Measurements from ENCODE around the gene SLC30A7. TPM values are rescaled to one million over a fixed set of nuclear protein-coding genes. Genes with fewer than 3 reads are reported as not detected.
A peak's percentile ranks its signal among the peaks of the same experiment; 100 is the strongest.

SLC30A7 gene
- total and polyA plus RNA-seq, 7 donors = 1.0 to 5.7 (median 4.8) TPM

DNA sequence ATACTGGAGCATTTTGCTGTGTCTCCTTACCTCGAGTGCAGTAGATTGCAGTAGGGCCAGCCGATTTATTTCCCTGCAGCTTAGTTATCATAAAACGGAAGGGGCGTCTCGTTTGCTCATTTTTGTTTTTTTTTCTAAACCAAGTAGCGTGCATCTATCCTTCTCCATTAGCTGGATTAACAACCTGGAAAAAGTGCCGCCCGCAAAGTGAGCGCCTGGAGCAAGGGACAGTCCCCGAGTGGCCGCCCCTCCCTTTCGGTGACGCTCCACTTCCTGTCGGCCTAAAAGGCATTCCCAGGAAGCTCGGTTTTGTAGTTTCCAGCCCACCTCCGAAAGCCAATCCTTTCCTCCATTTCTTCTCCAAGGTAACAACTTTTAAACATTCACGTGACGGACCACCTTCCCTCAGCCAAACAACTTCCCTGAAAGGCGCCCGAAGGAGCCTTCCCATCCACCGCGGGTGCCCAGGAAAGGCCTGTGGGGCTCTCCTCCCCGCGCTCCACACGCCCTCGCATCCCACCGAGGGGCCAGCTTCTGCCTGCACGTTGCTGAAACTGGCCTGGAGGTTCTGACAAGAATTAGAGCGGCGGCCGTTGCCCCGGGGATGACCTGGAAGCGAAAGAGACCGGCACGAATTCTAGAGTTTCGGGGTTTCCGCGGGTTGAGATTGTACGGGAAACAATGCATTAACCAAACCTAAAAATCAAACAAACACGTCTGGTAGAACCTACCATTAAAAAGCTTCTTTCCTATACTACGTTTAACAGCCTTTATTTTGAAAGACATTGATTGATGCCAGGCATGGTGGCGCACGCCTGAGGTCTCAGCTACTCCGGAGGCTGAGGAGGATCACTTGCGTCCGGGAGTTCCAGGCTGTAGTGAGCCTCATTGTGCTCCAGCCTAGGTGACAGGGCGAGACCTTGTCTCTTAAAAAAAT lies 1.0 kb upstream of the SLC30A7 start, which contains the start of gene EXTL2:
TSS of gene EXTL2 (minus strand) at position 240 of the 937 bp plus-strand sequence. CDS start 6,085 bp downstream, outside the sequence.
- no peaks in the 10 kb centered on the region for H3K9me3 ChIP-seq
- no peaks in the 10 kb centered on the region for H3K27me3 ChIP-seq (ENCODE audit: insufficient read depth in 3 of 3, low read length in 2 of 3)
- H3K4me3 ChIP-seq = peak within 1 kb of the TSS; percentile 91
- WGBS, 3 donors = 0% methylated on average over 47 of the region's 47 CpGs
- H3K36me3 ChIP-seq (ENCODE audit: insufficient read depth in 1 of 2, low read depth in 1 of 2) = peaks cover 0 to 22% of the 10 kb centered on the region in 2 donors
- peak within 1 kb of the TSS; percentile 97 for H3K27ac ChIP-seq
- intact Hi-C loops (cut with DNase I) = no loop called here
- H3K4me1 ChIP-seq = peaks cover 24% of the 10 kb centered on the region
- TF ChIP-seq, protein P1, sequence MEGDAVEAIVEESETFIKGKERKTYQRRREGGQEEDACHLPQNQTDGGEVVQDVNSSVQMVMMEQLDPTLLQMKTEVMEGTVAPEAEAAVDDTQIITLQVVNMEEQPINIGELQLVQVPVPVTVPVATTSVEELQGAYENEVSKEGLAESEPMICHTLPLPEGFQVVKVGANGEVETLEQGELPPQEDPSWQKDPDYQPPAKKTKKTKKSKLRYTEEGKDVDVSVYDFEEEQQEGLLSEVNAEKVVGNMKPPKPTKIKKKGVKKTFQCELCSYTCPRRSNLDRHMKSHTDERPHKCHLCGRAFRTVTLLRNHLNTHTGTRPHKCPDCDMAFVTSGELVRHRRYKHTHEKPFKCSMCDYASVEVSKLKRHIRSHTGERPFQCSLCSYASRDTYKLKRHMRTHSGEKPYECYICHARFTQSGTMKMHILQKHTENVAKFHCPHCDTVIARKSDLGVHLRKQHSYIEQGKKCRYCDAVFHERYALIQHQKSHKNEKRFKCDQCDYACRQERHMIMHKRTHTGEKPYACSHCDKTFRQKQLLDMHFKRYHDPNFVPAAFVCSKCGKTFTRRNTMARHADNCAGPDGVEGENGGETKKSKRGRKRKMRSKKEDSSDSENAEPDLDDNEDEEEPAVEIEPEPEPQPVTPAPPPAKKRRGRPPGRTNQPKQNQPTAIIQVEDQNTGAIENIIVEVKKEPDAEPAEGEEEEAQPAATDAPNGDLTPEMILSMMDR (IDR thresholded peaks at IDR 0.05) = no peak
- peak; percentile 75 to 83 (median 77) for ATAC-seq
- peak; percentile 84 to 87 for DNase-seq

DNA sequence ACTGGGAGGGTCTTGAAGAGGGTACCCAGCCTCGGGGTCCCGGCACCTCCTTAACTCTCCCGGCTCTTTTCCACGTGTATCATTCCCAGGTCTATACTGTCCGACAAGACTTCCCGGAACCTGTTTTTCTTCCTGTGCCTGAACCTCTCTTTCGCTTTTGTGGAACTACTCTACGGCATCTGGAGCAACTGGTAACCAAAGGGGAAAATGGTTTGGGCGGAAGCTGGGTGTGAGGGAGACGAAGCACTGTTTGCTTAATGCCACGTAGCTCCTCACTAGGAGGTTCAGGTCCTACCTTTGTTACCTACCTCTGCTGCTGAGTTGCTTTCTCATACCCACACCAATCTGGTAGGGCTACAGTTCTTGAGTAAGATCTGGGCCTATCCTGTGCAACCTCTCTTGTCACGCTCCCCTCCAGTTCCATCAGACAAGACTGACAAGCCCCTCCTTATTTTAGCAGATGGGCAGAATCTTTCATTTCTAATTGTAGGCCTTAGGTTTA lies 642 bp downstream of the SLC30A7 start:
- Histone ChIP-seq H3K4me1 (peaks cover 24% of the 10 kb centered on the region), H3K9me3 (no peaks in the 10 kb centered on the region), H3K36me3 (ENCODE audit: insufficient read depth in 1 of 2, low read depth in 1 of 2) (peaks cover 0 to 38% of the 10 kb centered on the region in 2 donors), H3K27me3 (ENCODE audit: insufficient read depth in 3 of 3, low read length in 2 of 3) (no peaks in the 10 kb centered on the region), H3K4me3 (peak overlapping the region; percentile 91), H3K27ac (peak overlapping the region; percentile 97)
- intact Hi-C loops (cut with DNase I) = no loop called here
- TF ChIP-seq, protein P1 (IDR thresholded peaks at IDR 0.05) = no peak
- WGBS, 3 donors = 1 to 3% (median 2%) methylated on average over 12 of the region's 12 CpGs
- DNase-seq (no peak), ATAC-seq (peak in 3 of 4 donors; percentile 18 to 24 (median 22))

DNA sequence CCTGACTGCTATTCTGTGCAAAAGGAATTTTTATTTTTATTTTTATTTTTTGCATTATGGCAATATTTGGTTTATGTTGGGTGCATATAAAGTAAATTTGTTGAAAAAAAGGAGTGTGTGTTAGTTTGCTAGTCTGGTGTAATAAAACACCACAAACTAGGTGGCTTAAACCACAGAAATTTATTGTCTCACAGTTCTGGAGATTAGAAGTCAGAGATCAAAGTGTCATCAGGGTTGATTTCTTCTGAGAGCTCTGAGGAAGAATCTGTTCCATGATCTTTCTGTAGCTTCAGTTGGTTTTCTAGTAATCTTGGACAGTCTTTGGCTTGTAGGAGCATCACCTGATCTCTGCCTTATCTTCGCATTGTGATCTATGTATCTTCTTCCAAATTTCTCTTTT lies 6.5 kb downstream of the SLC30A7 start:
- intact Hi-C loops (cut with DNase I) = no loop called here
- Histone ChIP-seq H3K4me3 (no peak overlapping the region), H3K4me1 (peaks cover 10% of the 10 kb centered on the region), H3K27ac (no peak overlapping the region), H3K9me3 (no peaks in the 10 kb centered on the region), H3K36me3 (ENCODE audit: insufficient read depth in 1 of 2, low read depth in 1 of 2) (peaks cover 0 to 86% of the 10 kb centered on the region in 2 donors), H3K27me3 (ENCODE audit: insufficient read depth in 3 of 3, low read length in 2 of 3) (no peaks in the 10 kb centered on the region)
- WGBS, 3 donors = 93 to 100% (median 97%) methylated on average over 1 of the region's 1 CpG
- DNase-seq (no peak), ATAC-seq (no peak)
- TF ChIP-seq, protein P1 (IDR thresholded peaks at IDR 0.05) = no peak

DNA sequence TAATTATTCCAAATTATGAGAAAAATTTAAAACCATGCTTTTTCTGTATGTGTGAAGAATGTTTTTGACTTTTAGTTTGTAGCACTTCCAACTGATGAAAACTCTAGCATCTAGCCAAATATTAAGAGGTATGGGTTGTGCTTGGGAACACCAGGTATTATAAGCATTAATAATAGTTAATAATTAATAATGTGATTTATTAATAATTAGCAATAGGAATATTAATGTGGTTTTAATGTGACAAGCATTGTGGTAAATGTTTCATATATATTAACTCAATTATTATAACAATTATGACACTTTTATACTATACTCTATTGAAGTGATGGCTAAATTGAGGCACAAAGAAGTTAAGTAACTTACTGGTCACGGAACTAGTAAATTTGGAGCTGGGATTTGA lies 7.9 kb downstream of the SLC30A7 start:
- H3K4me3 ChIP-seq = no peak overlapping the region
- ATAC-seq (no peak), DNase-seq (no peak)
- no peaks in the 10 kb centered on the region for H3K27me3 ChIP-seq (ENCODE audit: insufficient read depth in 3 of 3, low read length in 2 of 3)
- H3K4me1 ChIP-seq = no peaks in the 10 kb centered on the region
- WGBS, 3 donors = 97 to 100% (median 100%) methylated on average over 1 of the region's 1 CpG
- H3K27ac ChIP-seq = no peak overlapping the region
- TF ChIP-seq, protein P1 (IDR thresholded peaks at IDR 0.05) = no peak
- no peaks in the 10 kb centered on the region for H3K9me3 ChIP-seq
- intact Hi-C loops (cut with DNase I) = no loop called here
- H3K36me3 ChIP-seq (ENCODE audit: insufficient read depth in 1 of 2, low read depth in 1 of 2) = peaks cover 0 to 90% of the 10 kb centered on the region in 2 donors
